GM21825 (cell line): ENCODE data around the gene EXTL2.
"Not testable (repeated sequence)": the region's sequence is repeated elsewhere in the genome, so short reads cannot be mapped to it uniquely, and the experiment has no call there.

Experiments used
- ATAC-seq: cut with Tn5 transposase; IDR thresholded peaks from one replicate; pipeline ENCODE4 v1.9.1; 2021; ENCODE audit warnings: mild to moderate bottlenecking, moderate library complexity; ENCODE audit not compliant: unreplicated experiment

The EXTL2 gene

DNA sequence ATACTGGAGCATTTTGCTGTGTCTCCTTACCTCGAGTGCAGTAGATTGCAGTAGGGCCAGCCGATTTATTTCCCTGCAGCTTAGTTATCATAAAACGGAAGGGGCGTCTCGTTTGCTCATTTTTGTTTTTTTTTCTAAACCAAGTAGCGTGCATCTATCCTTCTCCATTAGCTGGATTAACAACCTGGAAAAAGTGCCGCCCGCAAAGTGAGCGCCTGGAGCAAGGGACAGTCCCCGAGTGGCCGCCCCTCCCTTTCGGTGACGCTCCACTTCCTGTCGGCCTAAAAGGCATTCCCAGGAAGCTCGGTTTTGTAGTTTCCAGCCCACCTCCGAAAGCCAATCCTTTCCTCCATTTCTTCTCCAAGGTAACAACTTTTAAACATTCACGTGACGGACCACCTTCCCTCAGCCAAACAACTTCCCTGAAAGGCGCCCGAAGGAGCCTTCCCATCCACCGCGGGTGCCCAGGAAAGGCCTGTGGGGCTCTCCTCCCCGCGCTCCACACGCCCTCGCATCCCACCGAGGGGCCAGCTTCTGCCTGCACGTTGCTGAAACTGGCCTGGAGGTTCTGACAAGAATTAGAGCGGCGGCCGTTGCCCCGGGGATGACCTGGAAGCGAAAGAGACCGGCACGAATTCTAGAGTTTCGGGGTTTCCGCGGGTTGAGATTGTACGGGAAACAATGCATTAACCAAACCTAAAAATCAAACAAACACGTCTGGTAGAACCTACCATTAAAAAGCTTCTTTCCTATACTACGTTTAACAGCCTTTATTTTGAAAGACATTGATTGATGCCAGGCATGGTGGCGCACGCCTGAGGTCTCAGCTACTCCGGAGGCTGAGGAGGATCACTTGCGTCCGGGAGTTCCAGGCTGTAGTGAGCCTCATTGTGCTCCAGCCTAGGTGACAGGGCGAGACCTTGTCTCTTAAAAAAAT, at the start of gene EXTL2:
TSS of gene EXTL2 (minus strand) at position 240 of the 937 bp plus-strand sequence. CDS start 6,085 bp downstream, outside the sequence.
- ATAC-seq, result peak; percentile 52

GRCh38 chr1:100943533-100943932, 48.9 kb upstream of the EXTL2 start:
- no peak for ATAC-seq

DNA sequence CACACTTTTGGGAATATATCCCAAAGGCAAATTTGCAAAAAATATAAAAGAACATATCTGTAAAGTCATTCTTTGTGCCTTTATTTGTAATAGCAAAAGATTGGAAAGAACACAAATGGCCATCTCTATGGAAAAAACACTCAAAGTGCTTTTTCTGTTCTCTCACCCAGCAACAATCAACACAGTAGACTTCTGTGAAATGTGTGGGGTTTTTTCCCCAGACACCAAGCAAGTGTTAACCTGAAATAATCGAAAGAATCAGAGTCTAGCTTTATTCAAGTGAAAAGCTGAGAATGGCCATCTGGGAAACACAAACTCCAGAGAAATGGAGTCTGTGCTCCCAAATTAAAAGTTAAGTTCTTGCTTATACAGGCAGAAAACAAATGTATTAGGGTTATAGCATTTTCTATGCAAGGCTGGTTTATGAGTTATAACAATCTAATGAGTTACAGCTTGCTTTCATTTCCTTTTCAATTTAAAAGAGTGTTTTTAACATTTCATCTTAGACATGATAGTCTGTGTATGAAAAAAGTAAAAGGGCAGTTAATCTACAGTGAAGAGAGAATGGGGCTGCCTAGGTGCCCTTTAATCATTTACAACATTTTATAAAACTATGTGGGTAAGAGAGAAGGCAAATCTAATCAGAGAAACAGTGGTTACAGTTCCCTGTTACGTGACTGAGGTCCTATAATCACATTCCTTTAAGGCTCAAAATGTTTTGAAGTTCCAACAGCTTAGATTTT, 47.8 kb upstream of the EXTL2 start:
- ATAC-seq, result no peak

DNA sequence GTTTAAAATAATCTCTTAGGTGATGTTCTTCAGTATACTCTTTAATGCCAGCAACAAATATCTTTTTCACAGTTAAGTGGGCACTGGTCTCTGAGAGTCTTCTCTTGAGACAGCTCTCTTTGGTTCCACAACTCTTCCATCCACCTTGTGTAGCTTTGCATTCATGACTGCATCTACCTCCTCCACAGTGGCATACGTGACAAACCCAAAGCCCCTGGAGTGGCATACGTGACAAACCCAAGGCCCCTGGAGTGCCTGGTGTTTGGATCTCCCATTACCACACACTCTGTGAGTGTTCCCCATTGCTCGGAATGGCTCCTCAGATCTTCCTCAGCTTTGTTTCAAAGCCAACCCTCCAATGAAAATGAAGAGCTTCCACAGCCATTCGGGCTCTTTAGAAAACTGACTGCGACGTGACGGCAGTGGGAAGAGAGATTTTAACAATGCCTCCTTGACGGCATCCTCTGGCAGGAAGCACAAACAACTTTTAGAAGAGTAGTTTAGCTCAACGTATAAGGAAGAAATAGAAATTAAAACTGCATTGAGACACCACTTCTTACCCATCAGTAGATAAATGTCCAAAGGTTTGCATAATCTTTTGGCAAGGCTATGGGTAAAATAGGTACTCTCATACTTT, 47.1 kb upstream of the EXTL2 start:
- no peak for ATAC-seq

DNA sequence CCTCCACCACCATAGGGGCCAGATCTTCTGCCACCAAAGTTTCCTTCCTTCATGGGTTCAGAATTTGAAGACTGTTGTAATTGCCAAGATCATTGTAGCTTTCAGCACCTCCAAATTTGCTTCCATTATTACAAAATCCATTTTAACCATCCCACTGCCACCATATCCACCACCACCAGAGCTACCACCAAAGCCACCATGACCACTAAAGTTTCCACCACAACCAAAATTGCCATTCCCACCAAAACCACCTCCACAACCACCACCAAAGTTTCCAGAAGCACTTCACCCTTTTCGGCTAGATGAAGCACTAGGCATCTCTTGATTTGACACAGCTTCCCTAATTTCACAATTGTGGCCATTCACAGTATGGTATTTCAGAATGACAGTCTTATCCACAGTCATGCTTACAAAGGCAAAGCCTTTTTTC, 46.5 kb upstream of the EXTL2 start:
- ATAC-seq, result no peak

GRCh38 chr1:100936194-100936967, 41.7 kb upstream of the EXTL2 start:
- ATAC-seq, result no peak

GRCh38 chr1:100933555-100933954, 38.9 kb upstream of the EXTL2 start:
- ATAC-seq, result not testable (repeated sequence)

DNA sequence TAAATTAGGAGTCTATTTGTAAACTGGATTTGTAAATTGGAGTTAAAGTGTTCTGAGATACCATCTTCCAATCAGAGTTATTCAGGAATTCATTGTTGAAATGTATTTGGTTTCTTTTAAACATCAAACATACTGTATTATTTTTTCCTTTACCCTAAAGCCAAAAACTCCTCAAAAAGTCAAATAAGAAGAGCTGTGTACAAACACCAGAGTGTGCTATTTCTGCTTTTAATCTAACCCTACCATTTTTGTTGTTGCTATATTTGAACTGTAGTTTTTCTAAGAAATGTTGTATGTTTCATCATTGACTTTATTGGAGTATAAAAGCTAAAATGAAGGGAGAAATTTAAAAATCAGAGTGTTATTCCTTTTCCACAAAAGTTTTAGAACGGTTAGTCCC, 37.1 kb upstream of the EXTL2 start:
- ATAC-seq, result no peak

GRCh38 chr1:100930494-100930893, 35.9 kb upstream of the EXTL2 start:
- ATAC-seq, result no peak

- ATAC-seq, result no peak
Observed at GRCh38 chr1:100928128-100928527, 33.5 kb upstream of the EXTL2 start.

DNA sequence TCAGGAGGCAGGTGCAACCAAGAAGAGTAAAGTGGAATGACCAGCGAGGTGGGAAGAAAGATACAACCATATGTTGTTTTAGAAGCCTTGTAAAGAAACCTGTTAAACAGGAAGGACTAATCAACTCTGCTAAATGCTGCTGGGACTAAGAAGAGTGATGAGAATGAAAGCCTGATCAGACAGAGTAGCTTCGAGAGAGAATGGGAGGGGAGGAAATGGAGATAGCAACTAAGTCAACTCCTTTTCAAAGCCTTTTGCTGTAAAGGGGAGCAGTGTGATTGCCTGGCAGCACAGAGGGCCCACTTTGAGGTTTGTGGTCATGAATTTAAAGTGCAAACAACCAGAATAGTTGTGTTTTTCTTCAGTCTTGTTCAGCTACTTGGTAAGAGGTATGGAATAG, 32.6 kb upstream of the EXTL2 start:
- no peak for ATAC-seq

DNA sequence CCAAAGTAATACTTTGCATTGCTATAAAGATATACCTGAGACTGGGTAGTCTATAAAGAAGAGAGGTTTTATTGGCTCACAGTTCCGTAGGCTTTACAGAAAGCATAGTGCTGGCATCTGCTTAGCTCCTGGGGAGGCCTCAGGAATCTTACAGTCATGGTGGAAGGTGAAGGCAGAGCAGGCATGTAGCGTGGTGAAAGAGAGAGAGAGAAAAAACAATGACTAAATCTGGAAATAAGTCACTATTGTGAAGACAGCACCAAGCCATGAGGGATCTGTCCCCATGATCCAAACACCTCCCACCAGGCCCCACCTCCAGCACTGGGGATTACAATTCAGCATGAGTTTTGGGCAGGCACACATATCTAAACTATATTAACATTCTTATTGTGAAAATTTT, 31.6 kb upstream of the EXTL2 start:
- no peak for ATAC-seq

GRCh38 chr1:100924991-100925390, 30.3 kb upstream of the EXTL2 start:
- ATAC-seq, result no peak

DNA sequence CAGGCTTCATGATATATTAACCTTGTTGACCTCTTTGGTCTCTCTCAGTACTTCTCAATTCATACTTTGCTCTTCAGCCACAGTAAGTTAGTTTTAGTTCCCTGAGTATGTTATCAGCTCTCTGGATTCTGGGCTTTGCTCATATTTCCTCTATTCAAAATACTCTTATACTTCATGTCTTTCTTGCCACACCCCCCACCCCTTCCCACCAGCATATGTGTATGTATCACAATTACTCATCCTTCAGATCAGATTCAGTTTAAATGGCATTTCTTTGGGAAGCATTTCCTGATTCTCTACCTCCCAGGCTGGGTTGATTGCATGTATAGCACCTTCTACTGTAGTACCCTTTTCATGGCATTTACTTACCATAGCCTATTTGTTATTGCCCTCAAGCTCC, 29.6 kb upstream of the EXTL2 start:
- no peak for ATAC-seq

GRCh38 chr1:100921110-100921706, 26.6 kb upstream of the EXTL2 start:
- no peak for ATAC-seq

GRCh38 chr1:100912019-100912418, 17.4 kb upstream of the EXTL2 start:
- no peak for ATAC-seq

GRCh38 chr1:100909018-100909417, 14.4 kb upstream of the EXTL2 start:
- ATAC-seq, result no peak

- ATAC-seq, result no peak
Observed at GRCh38 chr1:100907887-100908286, 13.2 kb upstream of the EXTL2 start.

GRCh38 chr1:100905181-100905580, 10.5 kb upstream of the EXTL2 start:
- no peak for ATAC-seq

- ATAC-seq, result no peak
Observed at GRCh38 chr1:100904528-100904927, 9.9 kb upstream of the EXTL2 start.
